ENCODE results near the gene HBS1L. TPM values are rescaled to one million over a fixed set of nuclear protein-coding genes. Genes with fewer than 3 reads are reported as not detected.

Gene HBS1L
- total RNA-seq, 1 experiment from 2014 or later: 95.4 TPM

- peaks cover 13% of the 10 kb centered on the region for H3K36me3 Mint-ChIP-seq
- H3K9me3 Mint-ChIP-seq: no peaks in the 10 kb centered on the region
- peaks cover 17% of the 10 kb centered on the region for H3K4me1 Mint-ChIP-seq
- ATAC-seq (no peak), DNase-seq (ENCODE audit: low spot score) (no peak)
- TF ChIP-seq ESRRA (CRISPR knock-in tag; IDR thresholded peaks at IDR 0.05; ENCODE audit: borderline replicate concordance) (no peak), ERG (CRISPR knock-in tag; IDR thresholded peaks at IDR 0.05) (no peak), ZSCAN18 (CRISPR knock-in tag; IDR thresholded peaks at IDR 0.05) (no peak), CTCF (IDR thresholded peaks at IDR 0.05) (no peak), MLX (CRISPR knock-in tag; IDR thresholded peaks at IDR 0.05) (no peak), GRHL2 (CRISPR knock-in tag; IDR thresholded peaks at IDR 0.05; ENCODE audit: insufficient replicate concordance, severe bottlenecking) (no peak), SP1 (CRISPR knock-in tag; conservative IDR thresholded peaks at IDR 0.05) (no peak), TP53 (CRISPR knock-in tag; IDR thresholded peaks at IDR 0.05) (no peak), MXD4 (CRISPR knock-in tag; IDR thresholded peaks at IDR 0.05; ENCODE audit: borderline replicate concordance) (no peak), ELF4 (CRISPR knock-in tag; IDR thresholded peaks at IDR 0.05; ENCODE audit: low read depth) (no peak)
- no peak overlapping the region for H3K4me3 Mint-ChIP-seq
- no peaks in the 10 kb centered on the region for H3K27me3 Mint-ChIP-seq (ENCODE audit: low read depth)
- no peak overlapping the region; the same call in 1 of the 2 replicates for H3K27ac Mint-ChIP-seq
- ChIA-PET POLR2A (no interaction called here), CTCF (no interaction called here)
These were observed 24.6 kb downstream of the HBS1L start for GRCh38 chr6:135030056-135030473.

GRCh38 chr6:135025775-135026174 lies 28.8 kb downstream of the HBS1L start:
- ChIA-PET CTCF (interaction anchor here (0.6 kb wide), 1 partner anchor 61 kb away, joined by 4 read pairs; no protein-coding TSS in a partner anchor), POLR2A (no interaction called here)
- TF ChIP-seq MLX (CRISPR knock-in tag; IDR thresholded peaks at IDR 0.05) (no peak), E2F1 (CRISPR knock-in tag; IDR thresholded peaks at IDR 0.05) (no peak), ZNF263 (CRISPR knock-in tag; IDR thresholded peaks at IDR 0.05; ENCODE audit: low read depth) (no peak), SMAD4 (CRISPR knock-in tag; IDR thresholded peaks at IDR 0.05) (no peak), NR3C1 (CRISPR knock-in tag; conservative IDR thresholded peaks at IDR 0.05; ENCODE audit: low read depth) (no peak), ZSCAN18 (CRISPR knock-in tag; IDR thresholded peaks at IDR 0.05) (no peak), CREB1 (CRISPR knock-in tag; IDR thresholded peaks at IDR 0.05) (no peak), AFF4 (CRISPR knock-in tag; IDR thresholded peaks at IDR 0.05; ENCODE audit: borderline replicate concordance) (no peak), SOX15 (CRISPR knock-in tag; IDR thresholded peaks at IDR 0.05) (no peak), NR1H2 (CRISPR knock-in tag; IDR thresholded peaks at IDR 0.05) (no peak), PRRX2 (CRISPR knock-in tag; IDR thresholded peaks at IDR 0.05) (no peak), ZNF416 (CRISPR knock-in tag; IDR thresholded peaks at IDR 0.05) (no peak)
- H3K27me3 Mint-ChIP-seq (ENCODE audit: low read depth): no peaks in the 10 kb centered on the region
- no peaks in the 10 kb centered on the region for H3K9me3 Mint-ChIP-seq
- ATAC-seq (peak; percentile 79), DNase-seq (ENCODE audit: low spot score) (no peak)
- H3K4me3 Mint-ChIP-seq: peak overlapping the region; percentile 20; the same call in 1 of the 2 replicates
- H3K27ac Mint-ChIP-seq: peak overlapping the region; percentile 91
- H3K4me1 Mint-ChIP-seq: peaks cover 21% of the 10 kb centered on the region
- H3K36me3 Mint-ChIP-seq: no peaks in the 10 kb centered on the region

Data from WTC11 (cell line).